Measurements from ENCODE around the gene RASGRP2. TPM values are rescaled to one million over a fixed set of nuclear protein-coding genes. Genes with fewer than 3 reads are reported as not detected.

The RASGRP2 gene
- total RNA-seq, 1 donor from 2014 or later = 139 TPM

- no peak for TF ChIP-seq CTCF (IDR thresholded peaks at IDR 0.05; ENCODE audit: unreplicated experiment)
Measured at GRCh38 chr11:64753019-64753379, 9.1 kb upstream of the RASGRP2 start.

GRCh38 chr11:64752175-64752970 is 8.4 kb upstream of the RASGRP2 start:
- no peak overlapping the region for H3K4me3 Mint-ChIP-seq (ENCODE audit: unreplicated experiment)
- TF ChIP-seq CTCF (IDR thresholded peaks at IDR 0.05; ENCODE audit: unreplicated experiment) = no peak
- no peak for DNase-seq (ENCODE audit: low spot score)
- H3K27ac Mint-ChIP-seq (ENCODE audit: unreplicated experiment) = peak overlapping the region; percentile 64
- no peaks in the 10 kb centered on the region for H3K36me3 Mint-ChIP-seq (ENCODE audit: low read depth, unreplicated experiment)
- peaks cover 6% of the 10 kb centered on the region for H3K27me3 Mint-ChIP-seq (ENCODE audit: unreplicated experiment)
- H3K9me3 Mint-ChIP-seq (ENCODE audit: unreplicated experiment) = no peaks in the 10 kb centered on the region
- H3K4me1 Mint-ChIP-seq (ENCODE audit: unreplicated experiment) = no peaks in the 10 kb centered on the region

More at GRCh38 chr11:64753019-64753379, 9.1 kb upstream of the RASGRP2 start:
- Mint-ChIP-seq H3K27me3 (ENCODE audit: unreplicated experiment) (peaks cover 6% of the 10 kb centered on the region), H3K36me3 (ENCODE audit: low read depth, unreplicated experiment) (no peaks in the 10 kb centered on the region), H3K4me3 (ENCODE audit: unreplicated experiment) (no peak overlapping the region), H3K4me1 (ENCODE audit: unreplicated experiment) (no peaks in the 10 kb centered on the region), H3K9me3 (ENCODE audit: unreplicated experiment) (no peaks in the 10 kb centered on the region), H3K27ac (ENCODE audit: unreplicated experiment) (no peak overlapping the region)
- no peak for DNase-seq (ENCODE audit: low spot score)

GRCh38 chr11:64751580-64751979 is 7.6 kb upstream of the RASGRP2 start:
- H3K4me1 Mint-ChIP-seq (ENCODE audit: unreplicated experiment) = no peaks in the 10 kb centered on the region
- no peak overlapping the region for H3K4me3 Mint-ChIP-seq (ENCODE audit: unreplicated experiment)
- peaks cover 6% of the 10 kb centered on the region for H3K27me3 Mint-ChIP-seq (ENCODE audit: unreplicated experiment)
- no peak for TF ChIP-seq CTCF (IDR thresholded peaks at IDR 0.05; ENCODE audit: unreplicated experiment)
- no peak for DNase-seq (ENCODE audit: low spot score)
- no peaks in the 10 kb centered on the region for H3K9me3 Mint-ChIP-seq (ENCODE audit: unreplicated experiment)
- no peaks in the 10 kb centered on the region for H3K36me3 Mint-ChIP-seq (ENCODE audit: low read depth, unreplicated experiment)
- no peak overlapping the region for H3K27ac Mint-ChIP-seq (ENCODE audit: unreplicated experiment)

- Mint-ChIP-seq H3K4me3 (ENCODE audit: unreplicated experiment) (no peak overlapping the region), H3K36me3 (ENCODE audit: low read depth, unreplicated experiment) (no peaks in the 10 kb centered on the region), H3K4me1 (ENCODE audit: unreplicated experiment) (no peaks in the 10 kb centered on the region), H3K27ac (ENCODE audit: unreplicated experiment) (no peak overlapping the region), H3K9me3 (ENCODE audit: unreplicated experiment) (no peaks in the 10 kb centered on the region), H3K27me3 (ENCODE audit: unreplicated experiment) (peaks cover 6% of the 10 kb centered on the region)
- DNase-seq (ENCODE audit: low spot score) = no peak
- TF ChIP-seq CTCF (IDR thresholded peaks at IDR 0.05; ENCODE audit: unreplicated experiment) = no peak
Measured at GRCh38 chr11:64751136-64751535, 7.2 kb upstream of the RASGRP2 start.

- Mint-ChIP-seq H3K9me3 (ENCODE audit: unreplicated experiment) (no peaks in the 10 kb centered on the region), H3K4me1 (ENCODE audit: unreplicated experiment) (no peaks in the 10 kb centered on the region), H3K27me3 (ENCODE audit: unreplicated experiment) (peaks cover 6% of the 10 kb centered on the region), H3K4me3 (ENCODE audit: unreplicated experiment) (no peak overlapping the region), H3K27ac (ENCODE audit: unreplicated experiment) (no peak overlapping the region), H3K36me3 (ENCODE audit: low read depth, unreplicated experiment) (no peaks in the 10 kb centered on the region)
- no peak for TF ChIP-seq CTCF (IDR thresholded peaks at IDR 0.05; ENCODE audit: unreplicated experiment)
- DNase-seq (ENCODE audit: low spot score) = no peak
Measured at GRCh38 chr11:64750361-64751054, 6.6 kb upstream of the RASGRP2 start.

Measured in endothelial cell (in vitro differentiated cells).